ENCODE measurements around the gene TMEM233.

The TMEM233 gene

GRCh38 chr12:119593578-119594398 is at the start of gene TMEM233:
TSS of gene TMEM233 (plus strand) at chr12:119593774. CDS start at chr12:119593849, 75 bp downstream.
- FAIRE-seq: no peak

DNA sequence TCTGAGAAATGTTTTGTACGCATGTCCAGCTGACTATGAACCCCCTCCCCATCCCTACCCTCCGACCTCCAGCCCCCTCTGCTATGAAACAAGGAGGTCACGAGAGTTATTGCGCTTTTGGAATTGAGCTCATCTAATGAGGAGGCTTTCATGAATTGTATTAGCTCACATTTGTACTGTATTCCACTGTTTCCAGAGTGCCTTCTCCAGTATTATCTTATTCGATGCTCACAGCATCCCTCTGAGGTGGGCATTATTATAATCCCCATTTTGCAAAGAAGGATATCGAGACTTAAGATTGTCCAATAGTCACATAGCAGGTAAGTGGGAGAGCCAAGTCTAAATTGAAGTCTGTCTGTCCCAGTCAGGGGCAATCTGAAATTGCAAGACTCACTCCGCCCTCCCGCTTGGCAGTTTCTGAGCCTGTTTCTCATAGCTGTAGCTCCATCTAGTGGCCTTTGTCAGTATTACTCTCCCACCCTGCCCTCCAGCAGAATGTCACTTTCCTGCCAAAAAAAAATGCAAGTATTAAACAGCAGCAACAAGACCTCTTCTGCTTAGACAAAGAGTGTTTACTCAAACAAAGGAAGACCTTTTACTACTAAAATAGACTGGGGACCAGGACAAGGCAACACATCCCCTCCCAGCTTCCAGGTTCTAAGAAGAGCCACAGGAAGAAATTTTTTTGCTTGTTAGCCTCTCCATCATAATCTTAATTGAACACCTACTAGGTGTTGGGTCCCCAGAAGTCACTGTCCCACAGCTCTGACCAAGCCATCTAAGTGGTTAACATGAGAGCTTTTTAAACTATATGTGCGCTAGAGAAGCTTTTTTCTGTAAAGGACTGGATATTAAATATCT is 48.6 kb upstream of the TMEM233 start:
- no peak for FAIRE-seq

- no peak for FAIRE-seq
Observed at GRCh38 chr12:119546340-119546739, 47.2 kb upstream of the TMEM233 start.

GRCh38 chr12:119547001-119547400 is 46.6 kb upstream of the TMEM233 start:
- no peak for FAIRE-seq

- FAIRE-seq: no peak
Observed at GRCh38 chr12:119556854-119557253, 36.7 kb upstream of the TMEM233 start.

DNA sequence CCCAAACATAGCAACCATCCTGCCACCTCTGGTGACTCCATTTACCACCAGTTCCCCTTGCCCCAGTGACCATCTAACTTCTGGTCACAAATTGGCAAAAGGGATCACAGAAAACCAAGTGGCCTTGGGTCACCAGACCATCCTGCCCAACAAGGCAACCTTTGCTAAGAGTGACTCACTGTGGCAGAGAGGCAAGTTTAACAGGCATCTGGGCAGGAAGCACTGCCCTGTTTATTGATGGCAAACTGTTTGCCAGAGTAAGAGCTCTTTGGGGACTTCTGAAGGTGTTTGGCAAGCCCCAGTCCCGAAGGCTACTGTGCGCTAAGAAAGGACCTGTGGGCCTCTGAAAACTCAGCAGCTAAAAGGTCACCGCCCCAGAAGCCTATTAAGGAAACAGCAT is 28.2 kb upstream of the TMEM233 start:
- no peak for FAIRE-seq

- no peak for FAIRE-seq
Observed at GRCh38 chr12:119570771-119571170, 22.8 kb upstream of the TMEM233 start.

DNA sequence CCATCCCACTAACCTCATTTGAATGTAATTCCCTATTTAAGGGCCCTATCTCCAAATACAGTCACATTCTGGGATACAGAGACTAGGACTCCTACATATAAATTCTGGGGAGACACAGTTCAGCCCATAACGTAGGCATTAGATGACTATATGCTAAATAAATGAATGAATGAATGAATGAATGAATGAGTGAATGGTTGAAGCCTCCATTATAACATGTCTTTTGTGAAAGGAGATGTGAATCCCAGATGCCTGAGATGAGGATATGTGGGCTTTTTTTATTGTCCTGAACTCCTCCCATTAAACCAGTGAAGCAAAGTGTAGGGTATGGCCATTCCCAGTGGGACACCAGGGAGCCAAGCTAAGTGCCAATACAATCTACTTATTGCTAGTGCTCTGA is 20.5 kb upstream of the TMEM233 start:
- FAIRE-seq: no peak

DNA sequence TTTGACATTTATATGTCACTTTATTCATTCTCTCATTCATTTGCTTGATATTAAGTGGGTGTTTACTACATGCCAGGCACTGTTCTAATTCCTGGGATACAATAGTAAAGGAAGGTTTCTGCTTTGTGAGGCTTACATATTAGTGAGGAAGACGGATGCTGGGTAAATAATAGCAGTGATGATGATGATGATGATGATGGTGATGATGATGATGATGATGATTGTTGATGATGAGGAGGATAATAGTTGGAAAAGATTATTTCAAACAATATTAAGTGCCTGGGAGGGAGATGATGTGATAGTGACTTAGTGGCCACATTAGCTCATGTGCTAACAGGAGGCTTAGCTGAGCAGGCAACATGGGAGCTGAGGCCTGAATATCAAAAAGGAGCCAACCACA is 19.3 kb upstream of the TMEM233 start:
- no peak for FAIRE-seq

GRCh38 chr12:119576118-119576810 is 17.3 kb upstream of the TMEM233 start:
- no peak for FAIRE-seq

- FAIRE-seq: no peak
Observed at GRCh38 chr12:119576915-119577314, 16.7 kb upstream of the TMEM233 start.

DNA sequence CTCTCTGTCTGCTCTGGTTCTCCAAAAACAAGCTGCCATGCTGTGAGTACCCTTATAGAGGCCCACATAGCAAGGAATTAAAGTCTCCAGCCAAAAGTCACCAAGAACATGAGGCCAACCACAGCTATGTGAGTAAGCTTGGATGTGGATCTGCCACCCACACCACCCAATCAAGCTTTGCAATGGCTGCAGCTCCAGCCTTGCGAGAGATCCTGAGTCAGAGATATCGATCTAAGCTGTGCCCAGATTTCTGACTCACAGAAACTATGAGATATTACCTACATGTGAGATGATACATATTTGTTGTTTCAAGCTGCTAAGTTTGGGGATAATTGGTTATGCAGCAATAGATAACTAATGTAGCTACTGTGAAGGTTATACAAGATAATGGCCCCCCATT is 15.5 kb upstream of the TMEM233 start:
- FAIRE-seq: no peak

GRCh38 chr12:119589097-119589496 is 4.5 kb upstream of the TMEM233 start:
- no peak for FAIRE-seq

DNA sequence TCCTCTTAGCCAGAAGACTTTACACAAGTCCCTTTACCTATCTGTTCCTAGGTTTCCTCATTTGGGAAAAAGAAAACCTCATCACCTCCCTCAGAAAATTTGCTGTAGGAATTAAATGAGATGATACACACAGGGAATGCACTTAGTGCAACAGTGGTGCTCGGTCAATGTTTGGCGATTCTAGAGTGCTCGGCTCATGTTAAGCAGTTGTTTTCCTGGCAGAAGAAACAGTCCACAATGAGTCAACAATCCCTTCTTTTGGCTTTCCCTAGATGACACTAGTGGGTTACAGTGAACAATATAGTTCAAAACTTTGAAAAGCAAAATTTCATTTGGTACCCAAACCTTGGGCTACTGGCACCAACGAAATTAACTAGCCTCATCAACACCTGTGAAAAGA is 3.9 kb upstream of the TMEM233 start:
- no peak for FAIRE-seq

DNA sequence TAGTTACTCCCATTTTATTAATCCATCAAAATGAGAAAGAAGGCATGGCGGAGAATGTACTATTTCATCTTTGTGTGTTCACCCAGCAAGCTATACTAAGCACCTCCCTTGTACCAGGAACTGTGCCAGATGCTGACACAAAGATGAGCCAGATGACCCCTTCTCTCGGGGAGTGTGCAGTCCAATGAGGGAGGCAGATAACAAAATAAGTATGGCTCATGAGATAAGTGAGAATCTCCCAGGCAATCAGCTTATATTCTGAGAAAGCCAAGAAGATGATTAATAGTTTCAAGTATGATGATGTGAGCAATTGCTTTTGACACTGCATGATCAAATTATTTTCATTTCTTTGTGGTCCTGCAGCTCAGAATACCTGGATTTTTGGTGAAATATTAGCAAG is 1.3 kb upstream of the TMEM233 start:
- no peak for FAIRE-seq

GRCh38 chr12:119594399-119594730 is 791 bp downstream of the TMEM233 start:
- FAIRE-seq: no peak

- FAIRE-seq: no peak
Observed at GRCh38 chr12:119594772-119595445, 1.3 kb downstream of the TMEM233 start.

GRCh38 chr12:119598159-119598558 is 4.6 kb downstream of the TMEM233 start:
- FAIRE-seq: no peak

DNA sequence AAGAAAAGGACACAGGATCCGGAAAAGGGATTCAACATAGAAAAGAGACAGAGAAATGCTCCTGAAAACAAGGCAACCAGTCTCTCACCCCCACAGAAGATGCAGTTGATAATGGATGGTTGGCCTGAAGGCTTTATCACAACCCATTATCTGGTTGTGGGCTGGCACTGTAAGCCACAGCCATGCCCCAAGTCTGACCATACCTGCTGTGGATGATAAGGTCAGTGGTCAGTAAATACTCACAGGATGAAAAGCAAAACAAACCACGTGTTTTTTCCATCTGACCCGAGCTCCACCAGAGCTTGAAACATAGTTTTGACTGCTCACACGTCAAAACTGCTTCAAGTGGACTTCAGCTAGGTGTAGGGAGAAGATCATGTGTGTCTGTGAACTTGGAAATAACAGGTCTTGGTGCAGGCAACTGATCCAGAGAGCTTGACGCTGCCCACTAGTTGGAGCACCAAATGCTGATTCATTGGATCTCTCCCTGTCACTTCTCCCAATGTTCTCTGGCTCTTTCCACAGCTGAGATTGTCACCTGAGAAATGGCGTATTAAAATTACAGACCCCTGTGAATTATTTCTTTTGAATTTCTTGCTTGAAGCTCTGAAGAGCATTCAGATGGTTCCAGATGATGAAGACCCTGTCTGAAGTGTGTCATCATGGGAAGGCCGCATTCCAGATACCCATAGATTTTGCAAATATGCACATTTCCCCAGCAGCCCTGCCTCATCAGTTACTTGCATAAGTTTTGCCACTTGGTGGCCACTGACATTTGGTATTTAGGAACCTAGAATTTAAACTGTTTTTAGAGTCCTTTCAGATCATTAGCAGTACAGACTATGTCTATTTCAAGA is 8.5 kb downstream of the TMEM233 start:
- no peak for FAIRE-seq

- no peak for FAIRE-seq
Observed at GRCh38 chr12:119602734-119603094, 9.1 kb downstream of the TMEM233 start.

GRCh38 chr12:119603767-119604166 is 10.2 kb downstream of the TMEM233 start:
- FAIRE-seq: no peak

- no peak for FAIRE-seq
Observed at GRCh38 chr12:119609358-119609757, 15.8 kb downstream of the TMEM233 start.

Data from A204.1 (cell line).